H1 (cell line): Measurements from ENCODE around the gene CDK12.

ENCODE experiments used
- CTCF ChIP-seq, 3 experiments: IDR thresholded peaks; 1 replicate in 2 of 3; 2 replicates in 1 of 3; pipeline versions ENCODE4 v1.5.1 to v1.6.1; 2011; ENCODE audit warnings: low read length in 3 of 3, mild to moderate bottlenecking in 3 of 3, inconsistent platforms in 2 of 3, low read depth in 1 of 3, moderate library complexity in 1 of 3; ENCODE audit not compliant: insufficient read depth in 1 of 3; ENCODE audit errors: control extremely low read depth in 1 of 3
- JUND ChIP-seq: IDR thresholded peaks from 2 replicates; pipeline ENCODE4 v1.6.1; 2011; ENCODE audit warnings: mild to moderate bottlenecking, improper control_type of control experiment, low read length
- POLR2AphosphoS5 ChIP-seq: IDR thresholded peaks from 2 replicates; pipeline ENCODE4 v1.6.1; 2011; ENCODE audit warnings: low read depth, low read length
- TF ChIP-seq, protein P1 (sequence below): IDR thresholded peaks from 2 replicates; pipeline ENCODE4 v1.6.1; 2011; ENCODE audit warnings: low read length, improper control_type of control experiment

DNA sequence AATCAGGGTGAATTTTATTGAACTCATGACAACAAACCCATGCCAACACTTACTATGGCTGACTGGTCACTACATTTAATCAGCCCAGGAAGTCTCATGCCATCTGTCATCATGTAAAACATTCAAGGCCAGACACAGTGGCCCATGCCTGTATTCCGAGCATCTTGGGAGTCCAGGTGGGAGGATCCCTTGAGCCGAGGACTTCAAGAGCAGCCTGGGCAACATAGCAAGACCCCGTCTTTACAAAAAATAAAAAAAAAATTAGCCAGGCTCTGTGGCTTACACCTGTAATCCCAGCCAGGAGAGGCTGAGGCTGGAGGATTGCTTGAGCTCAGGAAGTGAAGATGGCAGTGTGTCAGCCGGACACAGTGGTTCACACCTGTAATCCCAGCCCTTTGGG is 5.4 kb upstream of the CDK12 start:
- TF ChIP-seq JUND (no peak), CTCF (IDR thresholded peaks at IDR 0.05; ENCODE audit: control extremely low read depth in 1 of 3, insufficient read depth in 1 of 3, low read depth in 1 of 3, low read length in 3 of 3) (no peak), POLR2AphosphoS5 (no peak)
- TF ChIP-seq, protein P1, sequence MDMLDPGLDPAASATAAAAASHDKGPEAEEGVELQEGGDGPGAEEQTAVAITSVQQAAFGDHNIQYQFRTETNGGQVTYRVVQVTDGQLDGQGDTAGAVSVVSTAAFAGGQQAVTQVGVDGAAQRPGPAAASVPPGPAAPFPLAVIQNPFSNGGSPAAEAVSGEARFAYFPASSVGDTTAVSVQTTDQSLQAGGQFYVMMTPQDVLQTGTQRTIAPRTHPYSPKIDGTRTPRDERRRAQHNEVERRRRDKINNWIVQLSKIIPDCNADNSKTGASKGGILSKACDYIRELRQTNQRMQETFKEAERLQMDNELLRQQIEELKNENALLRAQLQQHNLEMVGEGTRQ = no peak
